Neural cell (in vitro differentiated cells): ENCODE measurements around the gene COL13A1.

Experiments
- EP300 ChIP-seq: fragments of 450-650 bp; conservative IDR thresholded peaks from 2 replicates; pipeline ENCODE4 v1.6.1; 2014; ENCODE audit warnings: antibody characterized with exemption, mild to moderate bottlenecking, moderate library complexity; ENCODE audit not compliant: poor library complexity, severe bottlenecking
- EZH2 ChIP-seq: fragments of 200-600, 300-800 bp; shearing (Covaris generic), sonication (generic); IDR thresholded peaks from 2 replicates; pipeline ENCODE4 v1.6.1; 2014; ENCODE audit warnings: antibody characterized with exemption, low read length, borderline replicate concordance, mild to moderate bottlenecking; ENCODE audit not compliant: insufficient read depth, poor library complexity, severe bottlenecking
- POLR2AphosphoS5 ChIP-seq: IDR thresholded peaks from 2 replicates; pipeline ENCODE4 v1.6.1; 2012
- RAD21 ChIP-seq: fragments of 450-650 bp; conservative IDR thresholded peaks from 2 replicates; pipeline ENCODE4 v1.6.1; 2014; ENCODE audit warnings: antibody characterized with exemption, mild to moderate bottlenecking, moderate library complexity
- SMC3 ChIP-seq: fragments of 450-650 bp; conservative IDR thresholded peaks from 2 replicates; pipeline ENCODE4 v1.6.1; 2014; ENCODE audit warnings: antibody characterized with exemption, mild to moderate bottlenecking, moderate library complexity; ENCODE audit not compliant: poor library complexity
- TF ChIP-seq, protein P1 (sequence below): fragments of 450-650 bp; IDR thresholded peaks from 2 replicates; pipeline ENCODE4 v1.5.1; 2014; ENCODE audit warnings: antibody characterized with exemption, mild to moderate bottlenecking, moderate library complexity; ENCODE audit not compliant: poor library complexity, severe bottlenecking
- TF ChIP-seq, protein P2 (sequence below): IDR thresholded peaks from 2 replicates; pipeline ENCODE4 v1.6.1; 2012; ENCODE audit warnings: borderline replicate concordance

DNA sequence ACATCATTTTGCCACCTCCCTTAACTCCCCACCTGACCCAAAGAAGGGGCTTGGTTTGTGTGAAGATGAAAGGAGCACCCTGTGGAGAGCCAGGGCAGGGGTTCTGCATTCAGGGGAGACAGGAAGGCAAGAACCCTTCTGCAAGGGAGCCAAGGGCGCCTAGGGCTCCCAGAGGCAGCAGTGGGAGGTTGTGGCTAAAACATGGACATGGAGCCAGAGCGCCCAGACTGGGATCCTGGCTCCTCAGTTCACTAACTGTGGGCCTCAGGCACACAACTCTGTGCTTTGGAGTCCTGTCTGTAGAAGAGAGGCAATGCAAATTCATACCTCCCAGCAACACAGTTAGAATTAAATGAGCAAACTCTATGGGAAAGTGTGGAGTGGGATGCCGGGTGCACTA is 127.9 kb downstream of the COL13A1 start:
- TF ChIP-seq, protein P1, sequence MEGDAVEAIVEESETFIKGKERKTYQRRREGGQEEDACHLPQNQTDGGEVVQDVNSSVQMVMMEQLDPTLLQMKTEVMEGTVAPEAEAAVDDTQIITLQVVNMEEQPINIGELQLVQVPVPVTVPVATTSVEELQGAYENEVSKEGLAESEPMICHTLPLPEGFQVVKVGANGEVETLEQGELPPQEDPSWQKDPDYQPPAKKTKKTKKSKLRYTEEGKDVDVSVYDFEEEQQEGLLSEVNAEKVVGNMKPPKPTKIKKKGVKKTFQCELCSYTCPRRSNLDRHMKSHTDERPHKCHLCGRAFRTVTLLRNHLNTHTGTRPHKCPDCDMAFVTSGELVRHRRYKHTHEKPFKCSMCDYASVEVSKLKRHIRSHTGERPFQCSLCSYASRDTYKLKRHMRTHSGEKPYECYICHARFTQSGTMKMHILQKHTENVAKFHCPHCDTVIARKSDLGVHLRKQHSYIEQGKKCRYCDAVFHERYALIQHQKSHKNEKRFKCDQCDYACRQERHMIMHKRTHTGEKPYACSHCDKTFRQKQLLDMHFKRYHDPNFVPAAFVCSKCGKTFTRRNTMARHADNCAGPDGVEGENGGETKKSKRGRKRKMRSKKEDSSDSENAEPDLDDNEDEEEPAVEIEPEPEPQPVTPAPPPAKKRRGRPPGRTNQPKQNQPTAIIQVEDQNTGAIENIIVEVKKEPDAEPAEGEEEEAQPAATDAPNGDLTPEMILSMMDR = no peak
- TF ChIP-seq, protein P2, sequence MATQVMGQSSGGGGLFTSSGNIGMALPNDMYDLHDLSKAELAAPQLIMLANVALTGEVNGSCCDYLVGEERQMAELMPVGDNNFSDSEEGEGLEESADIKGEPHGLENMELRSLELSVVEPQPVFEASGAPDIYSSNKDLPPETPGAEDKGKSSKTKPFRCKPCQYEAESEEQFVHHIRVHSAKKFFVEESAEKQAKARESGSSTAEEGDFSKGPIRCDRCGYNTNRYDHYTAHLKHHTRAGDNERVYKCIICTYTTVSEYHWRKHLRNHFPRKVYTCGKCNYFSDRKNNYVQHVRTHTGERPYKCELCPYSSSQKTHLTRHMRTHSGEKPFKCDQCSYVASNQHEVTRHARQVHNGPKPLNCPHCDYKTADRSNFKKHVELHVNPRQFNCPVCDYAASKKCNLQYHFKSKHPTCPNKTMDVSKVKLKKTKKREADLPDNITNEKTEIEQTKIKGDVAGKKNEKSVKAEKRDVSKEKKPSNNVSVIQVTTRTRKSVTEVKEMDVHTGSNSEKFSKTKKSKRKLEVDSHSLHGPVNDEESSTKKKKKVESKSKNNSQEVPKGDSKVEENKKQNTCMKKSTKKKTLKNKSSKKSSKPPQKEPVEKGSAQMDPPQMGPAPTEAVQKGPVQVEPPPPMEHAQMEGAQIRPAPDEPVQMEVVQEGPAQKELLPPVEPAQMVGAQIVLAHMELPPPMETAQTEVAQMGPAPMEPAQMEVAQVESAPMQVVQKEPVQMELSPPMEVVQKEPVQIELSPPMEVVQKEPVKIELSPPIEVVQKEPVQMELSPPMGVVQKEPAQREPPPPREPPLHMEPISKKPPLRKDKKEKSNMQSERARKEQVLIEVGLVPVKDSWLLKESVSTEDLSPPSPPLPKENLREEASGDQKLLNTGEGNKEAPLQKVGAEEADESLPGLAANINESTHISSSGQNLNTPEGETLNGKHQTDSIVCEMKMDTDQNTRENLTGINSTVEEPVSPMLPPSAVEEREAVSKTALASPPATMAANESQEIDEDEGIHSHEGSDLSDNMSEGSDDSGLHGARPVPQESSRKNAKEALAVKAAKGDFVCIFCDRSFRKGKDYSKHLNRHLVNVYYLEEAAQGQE = no peak
- TF ChIP-seq POLR2AphosphoS5 (no peak), EZH2 (no peak), EP300 (no peak), RAD21 (no peak), SMC3 (no peak)
